ENCODE data around the gene ZNF423. TPM values are rescaled to one million over a fixed set of nuclear protein-coding genes. Genes with fewer than 3 reads are reported as not detected.

The ZNF423 gene
- total RNA-seq, 1 experiment from 2014 or later = not detected

- Histone ChIP-seq H3K79me2 (ENCODE audit: low read length) (no peaks in the 10 kb centered on the region), H3K4me3 (ENCODE audit: low read length) (no peak overlapping the region), H3K9me2 (replicated peaks; ENCODE audit: insufficient read depth, low read length) (no peaks in the 10 kb centered on the region), H3K27ac (ENCODE audit: low read length) (no peak overlapping the region), H3K9ac (ENCODE audit: low read length) (no peak overlapping the region), H3K4me2 (ENCODE audit: low read depth, low read length, poor library complexity, severe bottlenecking) (no peak overlapping the region), H3K27me3 (ENCODE audit: low read length) (no peaks in the 10 kb centered on the region), H3K36me3 (ENCODE audit: insufficient read depth, low read length) (no peaks in the 10 kb centered on the region), H3K4me1 (ENCODE audit: low read length) (no peaks in the 10 kb centered on the region), H4K20me1 (ENCODE audit: insufficient read depth, low read depth, low read length) (no peaks in the 10 kb centered on the region), H2AFZ (ENCODE audit: low read length) (no peak overlapping the region), H3K9me3 (ENCODE audit: low read length) (no peaks in the 10 kb centered on the region)
- DNase-seq = no peak
Measured at GRCh38 chr16:49610983-49611382, 244.9 kb downstream of the ZNF423 start.

- no peaks in the 10 kb centered on the region for H3K79me2 ChIP-seq (ENCODE audit: low read length)
- peak; percentile 46 for DNase-seq
- H3K4me2 ChIP-seq (ENCODE audit: low read depth, low read length, poor library complexity, severe bottlenecking) = no peak overlapping the region
- H3K36me3 ChIP-seq (ENCODE audit: insufficient read depth, low read length) = no peaks in the 10 kb centered on the region
- H4K20me1 ChIP-seq (ENCODE audit: insufficient read depth, low read depth, low read length) = no peaks in the 10 kb centered on the region
- H2AFZ ChIP-seq (ENCODE audit: low read length) = no peak overlapping the region
- H3K27ac ChIP-seq (ENCODE audit: low read length) = no peak overlapping the region
- H3K9me3 ChIP-seq (ENCODE audit: low read length) = no peaks in the 10 kb centered on the region
- H3K9ac ChIP-seq (ENCODE audit: low read length) = no peak overlapping the region
- no peaks in the 10 kb centered on the region for H3K4me1 ChIP-seq (ENCODE audit: low read length)
- no peak overlapping the region for H3K4me3 ChIP-seq (ENCODE audit: low read length)
- no peaks in the 10 kb centered on the region for H3K27me3 ChIP-seq (ENCODE audit: low read length)
- H3K9me2 ChIP-seq (replicated peaks; ENCODE audit: insufficient read depth, low read length) = no peaks in the 10 kb centered on the region
Measured at GRCh38 chr16:49608779-49609178, 247.1 kb downstream of the ZNF423 start.

DNA sequence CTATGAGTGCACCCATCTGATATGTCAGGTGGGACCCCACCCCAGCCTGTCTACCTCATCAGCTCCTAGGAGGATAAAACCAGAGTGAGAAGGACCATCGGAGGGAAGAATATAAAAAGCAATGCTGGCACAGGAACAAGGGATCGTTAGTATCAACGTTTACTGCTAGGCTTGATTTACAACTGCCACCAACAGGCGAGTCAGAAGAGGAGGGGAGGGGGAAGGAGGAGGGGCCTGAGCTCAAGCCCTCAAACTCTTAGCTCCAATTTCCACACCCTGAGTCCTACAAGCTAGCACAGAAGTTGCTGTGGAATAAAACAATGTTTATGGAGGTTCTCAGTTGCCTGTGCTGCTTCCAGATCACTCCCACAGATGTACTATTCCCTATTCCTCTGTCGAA is 247.8 kb downstream of the ZNF423 start:
- H2AFZ ChIP-seq (ENCODE audit: low read length) = no peak overlapping the region
- no peaks in the 10 kb centered on the region for H3K9me3 ChIP-seq (ENCODE audit: low read length)
- no peaks in the 10 kb centered on the region for H4K20me1 ChIP-seq (ENCODE audit: insufficient read depth, low read depth, low read length)
- H3K9me2 ChIP-seq (replicated peaks; ENCODE audit: insufficient read depth, low read length) = no peaks in the 10 kb centered on the region
- no peak overlapping the region for H3K27ac ChIP-seq (ENCODE audit: low read length)
- no peaks in the 10 kb centered on the region for H3K4me1 ChIP-seq (ENCODE audit: low read length)
- H3K4me3 ChIP-seq (ENCODE audit: low read length) = no peak overlapping the region
- H3K9ac ChIP-seq (ENCODE audit: low read length) = no peak overlapping the region
- DNase-seq = no peak
- H3K4me2 ChIP-seq (ENCODE audit: low read depth, low read length, poor library complexity, severe bottlenecking) = no peak overlapping the region
- H3K27me3 ChIP-seq (ENCODE audit: low read length) = no peaks in the 10 kb centered on the region
- no peaks in the 10 kb centered on the region for H3K36me3 ChIP-seq (ENCODE audit: insufficient read depth, low read length)
- H3K79me2 ChIP-seq (ENCODE audit: low read length) = no peaks in the 10 kb centered on the region

GRCh38 chr16:49605536-49606254 is 250.2 kb downstream of the ZNF423 start:
- DNase-seq = no peak
- Histone ChIP-seq H3K4me2 (ENCODE audit: low read depth, low read length, poor library complexity, severe bottlenecking) (no peak overlapping the region), H3K9me2 (replicated peaks; ENCODE audit: insufficient read depth, low read length) (no peaks in the 10 kb centered on the region), H3K79me2 (ENCODE audit: low read length) (no peaks in the 10 kb centered on the region), H3K4me1 (ENCODE audit: low read length) (no peaks in the 10 kb centered on the region), H3K9me3 (ENCODE audit: low read length) (no peaks in the 10 kb centered on the region), H2AFZ (ENCODE audit: low read length) (no peak overlapping the region), H3K27me3 (ENCODE audit: low read length) (no peaks in the 10 kb centered on the region), H3K9ac (ENCODE audit: low read length) (no peak overlapping the region), H3K27ac (ENCODE audit: low read length) (no peak overlapping the region), H3K4me3 (ENCODE audit: low read length) (no peak overlapping the region), H3K36me3 (ENCODE audit: insufficient read depth, low read length) (no peaks in the 10 kb centered on the region), H4K20me1 (ENCODE audit: insufficient read depth, low read depth, low read length) (no peaks in the 10 kb centered on the region)

GRCh38 chr16:49604602-49605001 is 251.3 kb downstream of the ZNF423 start:
- H3K4me2 ChIP-seq (ENCODE audit: low read depth, low read length, poor library complexity, severe bottlenecking) = no peak overlapping the region
- no peak for DNase-seq
- no peak overlapping the region for H3K9ac ChIP-seq (ENCODE audit: low read length)
- no peaks in the 10 kb centered on the region for H4K20me1 ChIP-seq (ENCODE audit: insufficient read depth, low read depth, low read length)
- no peak overlapping the region for H3K27ac ChIP-seq (ENCODE audit: low read length)
- H3K4me3 ChIP-seq (ENCODE audit: low read length) = no peak overlapping the region
- no peaks in the 10 kb centered on the region for H3K79me2 ChIP-seq (ENCODE audit: low read length)
- H3K9me3 ChIP-seq (ENCODE audit: low read length) = no peaks in the 10 kb centered on the region
- no peaks in the 10 kb centered on the region for H3K36me3 ChIP-seq (ENCODE audit: insufficient read depth, low read length)
- H3K9me2 ChIP-seq (replicated peaks; ENCODE audit: insufficient read depth, low read length) = no peaks in the 10 kb centered on the region
- H3K27me3 ChIP-seq (ENCODE audit: low read length) = no peaks in the 10 kb centered on the region
- no peaks in the 10 kb centered on the region for H3K4me1 ChIP-seq (ENCODE audit: low read length)
- no peak overlapping the region for H2AFZ ChIP-seq (ENCODE audit: low read length)

DNA sequence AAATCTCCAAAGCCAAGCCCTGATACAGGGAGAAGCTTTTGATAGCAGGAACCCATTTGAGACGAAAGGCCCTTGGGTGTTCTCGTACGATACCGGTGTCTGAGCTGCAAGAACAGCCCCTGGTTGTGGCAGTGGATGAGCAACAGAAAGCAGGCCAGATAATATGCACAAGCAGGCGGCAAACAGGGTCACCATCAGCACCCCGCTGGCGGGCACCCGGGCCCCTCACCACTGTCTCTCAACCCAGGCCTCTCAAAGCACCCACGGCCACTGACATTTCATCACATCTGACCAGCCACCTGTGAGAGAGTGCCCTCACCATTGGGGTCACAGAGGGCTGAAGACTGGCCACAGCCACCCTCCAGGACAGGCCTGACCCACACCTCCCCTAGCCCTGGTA is 252.0 kb downstream of the ZNF423 start:
- no peak overlapping the region for H3K4me3 ChIP-seq (ENCODE audit: low read length)
- H3K9ac ChIP-seq (ENCODE audit: low read length) = no peak overlapping the region
- no peaks in the 10 kb centered on the region for H3K9me3 ChIP-seq (ENCODE audit: low read length)
- no peak for DNase-seq
- no peaks in the 10 kb centered on the region for H3K4me1 ChIP-seq (ENCODE audit: low read length)
- H3K27me3 ChIP-seq (ENCODE audit: low read length) = no peaks in the 10 kb centered on the region
- no peaks in the 10 kb centered on the region for H3K79me2 ChIP-seq (ENCODE audit: low read length)
- H3K9me2 ChIP-seq (replicated peaks; ENCODE audit: insufficient read depth, low read length) = no peaks in the 10 kb centered on the region
- H3K36me3 ChIP-seq (ENCODE audit: insufficient read depth, low read length) = no peaks in the 10 kb centered on the region
- no peak overlapping the region for H2AFZ ChIP-seq (ENCODE audit: low read length)
- H4K20me1 ChIP-seq (ENCODE audit: insufficient read depth, low read depth, low read length) = no peaks in the 10 kb centered on the region
- no peak overlapping the region for H3K27ac ChIP-seq (ENCODE audit: low read length)
- no peak overlapping the region for H3K4me2 ChIP-seq (ENCODE audit: low read depth, low read length, poor library complexity, severe bottlenecking)

DNA sequence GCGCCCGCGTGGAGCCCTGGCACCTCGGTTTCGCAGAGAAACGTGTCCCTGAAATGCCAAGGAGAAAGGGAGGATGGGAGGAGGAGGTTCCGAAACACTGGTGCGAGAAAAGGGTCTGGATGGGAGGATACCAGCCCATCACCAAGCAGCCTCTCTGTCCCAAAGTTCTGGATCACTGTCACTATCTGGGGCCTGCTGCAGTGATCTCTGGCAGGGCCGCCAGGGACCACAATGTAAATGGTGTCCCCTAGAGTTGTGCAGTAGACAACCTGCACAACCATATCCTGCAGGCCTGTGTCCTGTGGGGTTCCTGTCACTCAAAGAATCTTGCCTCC is 253.0 kb downstream of the ZNF423 start:
- H3K27ac ChIP-seq (ENCODE audit: low read length) = no peak overlapping the region
- H3K36me3 ChIP-seq (ENCODE audit: insufficient read depth, low read length) = no peaks in the 10 kb centered on the region
- no peaks in the 10 kb centered on the region for H4K20me1 ChIP-seq (ENCODE audit: insufficient read depth, low read depth, low read length)
- H3K27me3 ChIP-seq (ENCODE audit: low read length) = no peaks in the 10 kb centered on the region
- H3K9me2 ChIP-seq (replicated peaks; ENCODE audit: insufficient read depth, low read length) = no peaks in the 10 kb centered on the region
- H2AFZ ChIP-seq (ENCODE audit: low read length) = no peak overlapping the region
- H3K9ac ChIP-seq (ENCODE audit: low read length) = no peak overlapping the region
- no peaks in the 10 kb centered on the region for H3K79me2 ChIP-seq (ENCODE audit: low read length)
- DNase-seq = no peak
- H3K4me3 ChIP-seq (ENCODE audit: low read length) = no peak overlapping the region
- H3K4me1 ChIP-seq (ENCODE audit: low read length) = no peaks in the 10 kb centered on the region
- no peaks in the 10 kb centered on the region for H3K9me3 ChIP-seq (ENCODE audit: low read length)
- no peak overlapping the region for H3K4me2 ChIP-seq (ENCODE audit: low read depth, low read length, poor library complexity, severe bottlenecking)

- no peaks in the 10 kb centered on the region for H3K4me1 ChIP-seq (ENCODE audit: low read length)
- no peaks in the 10 kb centered on the region for H3K27me3 ChIP-seq (ENCODE audit: low read length)
- H3K4me3 ChIP-seq (ENCODE audit: low read length) = no peak overlapping the region
- H3K9me2 ChIP-seq (replicated peaks; ENCODE audit: insufficient read depth, low read length) = no peaks in the 10 kb centered on the region
- no peaks in the 10 kb centered on the region for H3K9me3 ChIP-seq (ENCODE audit: low read length)
- no peaks in the 10 kb centered on the region for H4K20me1 ChIP-seq (ENCODE audit: insufficient read depth, low read depth, low read length)
- H3K79me2 ChIP-seq (ENCODE audit: low read length) = no peaks in the 10 kb centered on the region
- H3K36me3 ChIP-seq (ENCODE audit: insufficient read depth, low read length) = no peaks in the 10 kb centered on the region
- no peak overlapping the region for H3K9ac ChIP-seq (ENCODE audit: low read length)
- no peak overlapping the region for H2AFZ ChIP-seq (ENCODE audit: low read length)
- H3K27ac ChIP-seq (ENCODE audit: low read length) = no peak overlapping the region
- no peak overlapping the region for H3K4me2 ChIP-seq (ENCODE audit: low read depth, low read length, poor library complexity, severe bottlenecking)
- no peak for DNase-seq
Measured at GRCh38 chr16:49602201-49602975, 253.5 kb downstream of the ZNF423 start.
